ENCODE data around the gene TMEM138. TPM values are rescaled to one million over a fixed set of nuclear protein-coding genes. Genes with fewer than 3 reads are reported as not detected.

Gene TMEM138
- total and polyA plus RNA-seq, 2 experiments from 2014 or later, result 19.0 to 50.2 TPM

DNA sequence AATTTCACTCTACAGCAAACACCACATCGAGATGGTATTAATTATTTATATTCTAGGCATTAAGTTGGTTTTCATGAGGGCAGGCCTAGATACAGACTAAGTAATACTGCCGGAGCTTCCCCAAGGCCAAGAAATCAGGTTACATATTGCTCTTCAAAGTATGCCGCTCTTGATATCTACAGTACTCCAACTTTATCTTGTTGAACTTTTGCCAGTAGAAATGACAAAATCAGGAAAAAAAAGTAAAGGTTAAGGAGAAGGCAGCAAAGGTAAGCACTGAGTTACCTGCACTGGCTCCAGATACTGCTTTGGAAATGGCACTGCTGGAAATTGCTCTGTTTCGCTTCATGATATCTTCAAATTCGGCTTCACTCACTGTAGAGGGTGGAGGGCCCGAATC, 53.2 kb downstream of the TMEM138 start:
- Histone ChIP-seq H2AFZ (no peak overlapping the region), H4K20me1 (ENCODE audit: insufficient read depth) (no peaks in the 10 kb centered on the region), H3K4me1 (ENCODE audit: insufficient read depth) (peaks cover 27% of the 10 kb centered on the region), H3K9ac (no peak overlapping the region), H3K9me3 (ENCODE audit: low read depth) (no peaks in the 10 kb centered on the region), H3K27ac (no peak overlapping the region), H3K9me2 (ENCODE audit: insufficient read depth) (no peaks in the 10 kb centered on the region), H3K79me2 (ENCODE audit: insufficient read depth) (peaks cover 92% of the 10 kb centered on the region), H3F3A (ENCODE audit: insufficient read depth) (peaks cover 28% of the 10 kb centered on the region), H3K4me3 (no peak overlapping the region), H3K27me3 (replicated peaks; ENCODE audit: insufficient read depth) (no peaks in the 10 kb centered on the region), H3K36me3 (ENCODE audit: low read depth) (peaks cover 65% of the 10 kb centered on the region), H3K4me2 (ENCODE audit: unreplicated experiment) (no peak overlapping the region)
- in situ Hi-C loops (cut with MboI), result no loop called here
- DNase-seq, result no peak
- no peak for TF ChIP-seq EZH2 (IDR thresholded peaks at IDR 0.05; ENCODE audit: insufficient read depth, poor library complexity, severe bottlenecking)
- TF ChIP-seq EZH2phosphoT487 (IDR thresholded peaks at IDR 0.05; ENCODE audit: insufficient read depth, low read depth), result no peak
- WGBS, 2 experiments (ENCODE audit: low coverage in 1 of 2, low lambda C conversion rate in 2 of 2, missing lambda C conversion rate in 2 of 2), result 98% methylated on average over 6 of the region's 6 CpGs

DNA sequence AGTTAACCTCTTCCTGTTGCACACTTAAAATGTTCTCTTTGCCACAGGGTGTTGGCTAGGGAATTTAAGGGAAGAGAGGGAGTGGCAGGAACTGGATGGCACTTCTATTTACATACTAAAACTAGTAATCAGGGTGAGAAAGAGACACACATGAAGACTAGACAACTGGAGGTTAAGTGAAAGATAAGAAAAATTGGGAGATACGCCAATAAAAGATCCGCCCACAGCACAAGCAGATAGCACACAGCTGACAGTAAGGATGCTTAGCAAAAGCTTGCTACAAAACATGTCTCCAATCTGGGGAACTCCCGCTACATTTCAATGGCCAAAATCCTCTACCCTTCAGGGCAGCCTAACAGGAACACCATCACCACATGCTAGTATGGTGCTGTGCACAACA, 54.8 kb downstream of the TMEM138 start:
- H2AFZ ChIP-seq, result no peak overlapping the region
- no peak overlapping the region for H3K4me2 ChIP-seq (ENCODE audit: unreplicated experiment)
- H4K20me1 ChIP-seq (ENCODE audit: insufficient read depth), result no peaks in the 10 kb centered on the region
- no peaks in the 10 kb centered on the region for H3K9me2 ChIP-seq (ENCODE audit: insufficient read depth)
- TF ChIP-seq EZH2 (IDR thresholded peaks at IDR 0.05; ENCODE audit: insufficient read depth, poor library complexity, severe bottlenecking) (no peak), EZH2phosphoT487 (IDR thresholded peaks at IDR 0.05; ENCODE audit: insufficient read depth, low read depth) (no peak)
- H3K4me3 ChIP-seq, result no peak overlapping the region
- H3K4me1 ChIP-seq (ENCODE audit: insufficient read depth), result peaks cover 27% of the 10 kb centered on the region
- H3K9ac ChIP-seq, result peak overlapping the region; percentile 68
- in situ Hi-C loops (cut with MboI), result no loop called here
- H3K79me2 ChIP-seq (ENCODE audit: insufficient read depth), result peaks cover 92% of the 10 kb centered on the region
- peaks cover 31% of the 10 kb centered on the region for H3F3A ChIP-seq (ENCODE audit: insufficient read depth)
- peaks cover 64% of the 10 kb centered on the region for H3K36me3 ChIP-seq (ENCODE audit: low read depth)
- no peaks in the 10 kb centered on the region for H3K27me3 ChIP-seq (replicated peaks; ENCODE audit: insufficient read depth)
- H3K9me3 ChIP-seq (ENCODE audit: low read depth), result no peaks in the 10 kb centered on the region
- H3K27ac ChIP-seq, result peak overlapping the region; percentile 74
- 90 to 95% methylated on average over 3 of the region's 3 CpGs for WGBS, 2 experiments (ENCODE audit: low coverage in 1 of 2, low lambda C conversion rate in 2 of 2, missing lambda C conversion rate in 2 of 2)
- no peak for DNase-seq

DNA sequence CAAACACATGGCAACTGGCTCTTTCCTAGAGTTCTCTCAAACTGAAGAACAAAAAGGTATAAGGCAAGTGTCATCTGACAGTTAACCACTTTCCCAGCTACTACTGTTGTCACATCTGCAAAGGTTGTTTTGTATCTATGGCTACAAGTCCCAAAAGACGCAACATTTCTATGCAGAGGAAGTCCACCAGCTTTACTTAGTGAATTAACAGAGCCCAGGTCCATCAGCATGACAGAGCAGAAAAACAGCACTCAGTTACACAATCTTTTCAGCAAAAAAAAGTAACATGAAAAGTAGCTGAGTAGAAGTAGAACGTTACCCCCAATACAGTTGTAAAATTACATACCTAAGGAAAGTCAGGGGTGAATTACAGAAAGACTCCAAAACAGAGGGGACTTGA, 55.5 kb downstream of the TMEM138 start:
- no peak overlapping the region for H3K4me3 ChIP-seq
- peaks cover 92% of the 10 kb centered on the region for H3K79me2 ChIP-seq (ENCODE audit: insufficient read depth)
- H2AFZ ChIP-seq, result no peak overlapping the region
- H3K9ac ChIP-seq, result peak overlapping the region; percentile 68
- H3K36me3 ChIP-seq (ENCODE audit: low read depth), result peaks cover 62% of the 10 kb centered on the region
- TF ChIP-seq EZH2 (IDR thresholded peaks at IDR 0.05; ENCODE audit: insufficient read depth, poor library complexity, severe bottlenecking) (no peak), EZH2phosphoT487 (IDR thresholded peaks at IDR 0.05; ENCODE audit: insufficient read depth, low read depth) (no peak)
- in situ Hi-C loops (cut with MboI), result no loop called here
- H4K20me1 ChIP-seq (ENCODE audit: insufficient read depth), result no peaks in the 10 kb centered on the region
- H3K9me3 ChIP-seq (ENCODE audit: low read depth), result no peaks in the 10 kb centered on the region
- peak; percentile 68 for DNase-seq
- WGBS, 2 experiments (ENCODE audit: low coverage in 1 of 2, low lambda C conversion rate in 2 of 2, missing lambda C conversion rate in 2 of 2), result 25 to 27% methylated on average over 2 of the region's 2 CpGs
- H3F3A ChIP-seq (ENCODE audit: insufficient read depth), result peaks cover 31% of the 10 kb centered on the region
- no peak overlapping the region for H3K4me2 ChIP-seq (ENCODE audit: unreplicated experiment)
- H3K27ac ChIP-seq, result peak overlapping the region; percentile 74
- H3K4me1 ChIP-seq (ENCODE audit: insufficient read depth), result peaks cover 27% of the 10 kb centered on the region
- no peaks in the 10 kb centered on the region for H3K27me3 ChIP-seq (replicated peaks; ENCODE audit: insufficient read depth)
- no peaks in the 10 kb centered on the region for H3K9me2 ChIP-seq (ENCODE audit: insufficient read depth)

DNA sequence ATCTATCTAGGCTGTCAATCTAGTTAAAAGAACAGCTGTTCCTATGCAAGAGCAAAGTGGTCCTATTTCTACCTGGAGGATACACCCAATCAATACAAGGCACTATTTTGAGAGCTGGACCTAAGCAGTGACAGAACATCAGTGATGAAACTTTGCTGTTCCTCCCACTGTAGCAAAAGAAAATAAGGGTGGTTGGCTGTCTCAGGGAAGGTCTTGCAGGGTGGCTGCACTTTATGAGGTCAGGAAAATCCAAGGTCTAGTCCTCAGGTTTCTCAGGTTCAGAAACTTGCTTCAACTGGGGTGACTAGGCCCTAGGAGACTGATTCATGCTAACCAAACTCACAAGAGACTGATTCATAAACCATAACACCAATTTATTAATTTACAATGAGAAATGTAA, 56.0 kb downstream of the TMEM138 start:
- peak; percentile 51 for DNase-seq
- Histone ChIP-seq H2AFZ (no peak overlapping the region), H3K9me2 (ENCODE audit: insufficient read depth) (no peaks in the 10 kb centered on the region), H3K27ac (peak overlapping the region; percentile 74), H3K27me3 (replicated peaks; ENCODE audit: insufficient read depth) (no peaks in the 10 kb centered on the region), H4K20me1 (ENCODE audit: insufficient read depth) (no peaks in the 10 kb centered on the region), H3F3A (ENCODE audit: insufficient read depth) (peaks cover 28% of the 10 kb centered on the region), H3K4me2 (ENCODE audit: unreplicated experiment) (no peak overlapping the region), H3K9me3 (ENCODE audit: low read depth) (no peaks in the 10 kb centered on the region), H3K4me1 (ENCODE audit: insufficient read depth) (peaks cover 27% of the 10 kb centered on the region), H3K79me2 (ENCODE audit: insufficient read depth) (peaks cover 90% of the 10 kb centered on the region), H3K4me3 (no peak overlapping the region), H3K9ac (peak overlapping the region; percentile 68), H3K36me3 (ENCODE audit: low read depth) (peaks cover 57% of the 10 kb centered on the region)
- in situ Hi-C loops (cut with MboI), result no loop called here
- TF ChIP-seq EZH2 (IDR thresholded peaks at IDR 0.05; ENCODE audit: insufficient read depth, poor library complexity, severe bottlenecking) (no peak), EZH2phosphoT487 (IDR thresholded peaks at IDR 0.05; ENCODE audit: insufficient read depth, low read depth) (no peak)

Other genes starting within 250 kb of the TMEM138 start
- 13.4 and 18.7 TPM in 2 replicates for gene VPS37C, start 200.9 kb upstream of the TMEM138 start, total RNA-seq (2014; rRNA removed; shearing (Covaris generic))
- 12.1 and 13.1 TPM in 2 replicates for gene VPS37C, start 200.9 kb upstream of the TMEM138 start, polyA plus RNA-seq (2016; fragmentation: Nextera tagmentation; extraction: Ambion mirVana)
- not detected in 2 replicates for gene PGA3, start 158.9 kb upstream of the TMEM138 start, total RNA-seq (2014; rRNA removed; shearing (Covaris generic))
- 0.29 TPM in 1 of 2 replicates, not detected in the other for gene PGA3, start 158.9 kb upstream of the TMEM138 start, polyA plus RNA-seq (2016; fragmentation: Nextera tagmentation; extraction: Ambion mirVana)
- not detected in 2 replicates for gene PGA4, start 140.0 kb upstream of the TMEM138 start, total RNA-seq (2014; rRNA removed; shearing (Covaris generic))
- 0.31 TPM in 1 of 2 replicates, not detected in the other for gene PGA4, start 140.0 kb upstream of the TMEM138 start, polyA plus RNA-seq (2016; fragmentation: Nextera tagmentation; extraction: Ambion mirVana)
- not detected in 2 replicates for gene PGA5, start 121.2 kb upstream of the TMEM138 start, total RNA-seq (2014; rRNA removed; shearing (Covaris generic))
- gene PGA5, start 121.2 kb upstream of the TMEM138 start, polyA plus RNA-seq (2016; fragmentation: Nextera tagmentation; extraction: Ambion mirVana), result not detected in 2 replicates
- gene VWCE, start 67.1 kb upstream of the TMEM138 start, total RNA-seq (2014; rRNA removed; shearing (Covaris generic)), result 0.76 and 1.1 TPM in 2 replicates
- gene VWCE, start 67.1 kb upstream of the TMEM138 start, polyA plus RNA-seq (2016; fragmentation: Nextera tagmentation; extraction: Ambion mirVana), result 0.61 and 0.70 TPM in 2 replicates
- gene DDB1, start 29.3 kb upstream of the TMEM138 start, total RNA-seq (2014; rRNA removed; shearing (Covaris generic)), result 229 and 252 TPM in 2 replicates
- 160 and 162 TPM in 2 replicates for gene DDB1, start 29.3 kb upstream of the TMEM138 start, polyA plus RNA-seq (2016; fragmentation: Nextera tagmentation; extraction: Ambion mirVana)
- 44.3 and 44.6 TPM in 2 replicates for gene TKFC, start 29.1 kb upstream of the TMEM138 start, total RNA-seq (2014; rRNA removed; shearing (Covaris generic))
- gene TKFC, start 29.1 kb upstream of the TMEM138 start, polyA plus RNA-seq (2016; fragmentation: Nextera tagmentation; extraction: Ambion mirVana), result 35.3 and 39.8 TPM in 2 replicates
- gene CYB561A3, start 492 bp upstream of the TMEM138 start, total RNA-seq (2014; rRNA removed; shearing (Covaris generic)), result 38.4 and 49.0 TPM in 2 replicates
- 42.9 and 52.3 TPM in 2 replicates for gene CYB561A3, start 492 bp upstream of the TMEM138 start, polyA plus RNA-seq (2016; fragmentation: Nextera tagmentation; extraction: Ambion mirVana)
- gene TMEM216, start 30.2 kb downstream of the TMEM138 start, total RNA-seq (2014; rRNA removed; shearing (Covaris generic)), result 23.2 and 33.9 TPM in 2 replicates
- 20.7 and 23.1 TPM in 2 replicates for gene TMEM216, start 30.2 kb downstream of the TMEM138 start, polyA plus RNA-seq (2016; fragmentation: Nextera tagmentation; extraction: Ambion mirVana)
- gene CPSF7, start 67.6 kb downstream of the TMEM138 start, total RNA-seq (2014; rRNA removed; shearing (Covaris generic)), result 27.1 and 31.2 TPM in 2 replicates
- gene CPSF7, start 67.6 kb downstream of the TMEM138 start, polyA plus RNA-seq (2016; fragmentation: Nextera tagmentation; extraction: Ambion mirVana), result 38.2 and 42.3 TPM in 2 replicates
- 19.5 and 32.5 TPM in 2 replicates for gene SDHAF2, start 67.8 kb downstream of the TMEM138 start, total RNA-seq (2014; rRNA removed; shearing (Covaris generic))
- gene SDHAF2, start 67.8 kb downstream of the TMEM138 start, polyA plus RNA-seq (2016; fragmentation: Nextera tagmentation; extraction: Ambion mirVana), result 59.5 and 60.6 TPM in 2 replicates
- gene LRRC10B, start 146.4 kb downstream of the TMEM138 start, total RNA-seq (2014; rRNA removed; shearing (Covaris generic)), result 0.43 TPM in 1 of 2 replicates, not detected in the other
- gene LRRC10B, start 146.4 kb downstream of the TMEM138 start, polyA plus RNA-seq (2016; fragmentation: Nextera tagmentation; extraction: Ambion mirVana), result not detected in 2 replicates
- gene SYT7, start 218.7 kb downstream of the TMEM138 start, total RNA-seq (2014; rRNA removed; shearing (Covaris generic)), result 1.5 and 1.9 TPM in 2 replicates
- gene SYT7, start 218.7 kb downstream of the TMEM138 start, polyA plus RNA-seq (2016; fragmentation: Nextera tagmentation; extraction: Ambion mirVana), result 0.40 and 0.72 TPM in 2 replicates

All from GM23248 (cell line).